Ramos (cell line): Measurements from ENCODE around the gene KAZN.

Experiments used
- in situ Hi-C: fragments of 300-500 bp; cut with MboI; formaldehyde crosslinking; loops from one replicate; pipeline ENCODE4 v1.14.3; 2022; ENCODE audit warnings: low sequenced_read_pairs; ENCODE audit not compliant: unreplicated experiment

KAZN gene

GRCh38 chr1:14937288-14937949, 338.9 kb downstream of the KAZN start:
- in situ Hi-C loops: no loop called here

GRCh38 chr1:14939527-14940284, 341.2 kb downstream of the KAZN start:
- in situ Hi-C loops: no loop called here

GRCh38 chr1:14940285-14940870, 341.9 kb downstream of the KAZN start:
- in situ Hi-C loops: no loop called here

- in situ Hi-C loops: no loop called here
These were observed 343.4 kb downstream of the KAZN start for GRCh38 chr1:14941864-14942263.

GRCh38 chr1:14944471-14944985, 346.0 kb downstream of the KAZN start:
- in situ Hi-C loops: no loop called here

- in situ Hi-C loops: no loop called here
These were observed 346.9 kb downstream of the KAZN start for GRCh38 chr1:14945132-14946010.

- in situ Hi-C loops: no loop called here
These were observed 347.5 kb downstream of the KAZN start for GRCh38 chr1:14946011-14946359.

- in situ Hi-C loops: no loop called here
These were observed 348.3 kb downstream of the KAZN start for GRCh38 chr1:14946684-14947238.

GRCh38 chr1:14947421-14947820, 348.9 kb downstream of the KAZN start:
- in situ Hi-C loops: no loop called here

- in situ Hi-C loops: no loop called here
These were observed 349.7 kb downstream of the KAZN start for GRCh38 chr1:14948112-14948652.

GRCh38 chr1:14949270-14949835, 350.9 kb downstream of the KAZN start:
- in situ Hi-C loops: no loop called here

GRCh38 chr1:14949836-14950713, 351.6 kb downstream of the KAZN start:
- in situ Hi-C loops: no loop called here

GRCh38 chr1:14951766-14952165, 353.3 kb downstream of the KAZN start:
- in situ Hi-C loops: no loop called here

GRCh38 chr1:14952626-14953314, 354.3 kb downstream of the KAZN start:
- in situ Hi-C loops: no loop called here

GRCh38 chr1:14954210-14954609, 355.7 kb downstream of the KAZN start:
- in situ Hi-C loops: no loop called here

- in situ Hi-C loops: no loop called here
These were observed 356.4 kb downstream of the KAZN start for GRCh38 chr1:14954930-14955329.

- in situ Hi-C loops: no loop called here
These were observed 356.9 kb downstream of the KAZN start for GRCh38 chr1:14955402-14955801.

- in situ Hi-C loops: no loop called here
These were observed 357.5 kb downstream of the KAZN start for GRCh38 chr1:14955976-14956375.
